HG03469 (cell line): ENCODE data around the gene RASGEF1C.

ENCODE experiments used
- ATAC-seq: cut with Tn5 transposase; IDR thresholded peaks from one replicate; pipeline ENCODE4 v1.9.1; 2021; ENCODE audit warnings: mild to moderate bottlenecking, moderate library complexity, moderate number of reproducible peaks; ENCODE audit not compliant: unreplicated experiment

The RASGEF1C gene

DNA sequence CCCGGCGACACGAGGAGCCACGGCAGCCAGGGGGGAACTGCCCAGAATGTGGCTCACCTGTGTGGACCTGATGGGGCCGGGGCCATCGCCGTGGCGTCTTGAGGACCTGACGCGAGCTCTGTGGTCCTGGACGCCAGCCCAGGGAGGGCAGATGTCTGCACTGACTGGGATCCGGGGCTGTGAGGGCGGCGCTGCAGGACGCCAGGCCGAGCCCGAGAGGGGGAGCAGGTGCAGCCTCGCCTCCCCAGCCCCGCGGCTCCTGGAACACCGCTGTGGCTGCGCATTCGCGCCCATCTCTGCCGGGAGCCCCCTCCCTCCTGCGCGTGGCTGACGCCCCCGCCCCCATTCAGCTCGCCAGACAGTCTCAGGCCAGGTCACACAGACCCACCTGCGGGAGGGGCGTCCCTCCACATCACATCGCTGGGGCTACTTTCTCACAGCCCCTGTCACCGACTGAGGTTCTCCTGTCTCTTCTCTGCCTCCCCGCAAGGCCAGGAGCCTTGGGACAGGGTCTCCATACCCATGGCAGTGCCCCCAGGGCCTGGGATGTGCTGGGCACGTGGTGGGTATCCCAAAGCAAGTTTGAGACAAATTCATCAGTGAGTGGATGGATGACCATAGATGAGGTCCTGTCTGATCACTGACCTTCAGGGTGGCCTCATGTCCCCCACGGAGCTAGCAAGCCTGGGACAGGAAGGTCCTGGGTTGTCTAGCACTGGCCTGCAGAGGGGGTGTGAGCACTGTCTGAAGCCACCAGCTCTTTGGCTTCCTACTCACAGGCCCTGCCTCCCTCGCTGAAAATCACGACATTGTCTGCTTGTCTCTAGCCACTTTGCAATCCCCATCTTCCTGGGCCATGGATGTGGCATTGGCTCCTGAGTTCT, 47.3 kb downstream of the RASGEF1C start:
- no peak for ATAC-seq

DNA sequence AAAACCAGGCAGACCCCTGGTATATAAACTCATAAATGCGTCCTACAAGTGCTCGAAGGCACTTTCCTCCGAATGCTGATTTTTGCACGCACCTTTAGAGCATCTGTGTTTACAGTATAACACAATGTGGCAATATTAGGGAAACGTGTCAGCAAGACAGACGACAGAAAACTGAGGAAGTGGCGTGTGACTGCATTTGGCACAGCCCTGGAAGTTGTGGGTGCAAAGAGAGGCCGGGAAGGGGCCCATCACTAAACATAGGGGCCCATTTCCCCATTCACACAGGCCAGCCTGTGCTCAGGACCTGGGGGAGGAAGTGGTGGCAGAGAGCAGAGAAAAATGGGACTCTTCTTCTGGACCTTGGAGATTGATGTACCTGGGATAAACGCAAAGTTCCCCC, 48.2 kb downstream of the RASGEF1C start:
- no peak for ATAC-seq

- no peak for ATAC-seq
These were observed 48.8 kb downstream of the RASGEF1C start for GRCh38 chr5:180160215-180160614.

DNA sequence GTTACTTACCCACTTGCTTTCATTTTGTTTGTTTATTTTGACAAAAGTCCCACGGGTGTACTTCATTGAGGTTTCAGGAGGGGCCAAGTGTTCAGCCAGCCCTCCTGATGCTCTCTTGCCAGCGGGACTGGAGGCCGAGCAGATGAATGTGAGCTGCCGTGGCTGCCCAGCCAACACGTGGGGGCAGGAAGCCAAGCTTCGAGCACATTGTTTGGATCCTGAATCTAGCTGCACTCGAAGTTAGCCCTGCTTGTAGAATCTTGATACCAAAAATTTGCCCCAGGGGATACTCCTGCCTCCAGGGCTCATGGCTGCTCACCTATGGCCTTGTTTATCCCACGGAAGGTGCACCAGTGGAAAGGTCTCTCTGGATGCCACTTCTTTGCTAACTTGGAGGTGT, 49.3 kb downstream of the RASGEF1C start:
- no peak for ATAC-seq

- ATAC-seq = no peak
These were observed 51.1 kb downstream of the RASGEF1C start for GRCh38 chr5:180157866-180158265.

DNA sequence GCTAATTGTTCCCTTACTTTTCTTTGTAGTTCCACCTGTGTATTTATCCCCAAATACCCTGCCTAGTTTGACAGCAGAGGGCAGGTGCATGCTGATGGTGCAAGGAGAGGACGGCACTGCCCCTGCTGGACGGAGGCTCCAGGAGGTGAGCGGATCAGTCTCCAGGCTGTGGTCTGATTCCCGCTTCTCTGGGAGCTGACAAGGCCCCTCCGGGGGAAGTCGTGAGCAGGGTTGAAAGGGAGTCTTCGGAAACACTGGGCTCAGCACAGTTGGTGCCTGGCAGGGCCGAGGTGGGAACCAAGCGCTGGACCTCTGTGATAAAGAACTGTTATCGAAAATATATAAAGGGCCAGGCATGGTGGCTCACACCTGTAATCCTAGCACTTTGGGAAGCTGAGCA, 52.9 kb downstream of the RASGEF1C start:
- ATAC-seq = no peak

GRCh38 chr5:180155365-180155926, 53.6 kb downstream of the RASGEF1C start:
- no peak for ATAC-seq

DNA sequence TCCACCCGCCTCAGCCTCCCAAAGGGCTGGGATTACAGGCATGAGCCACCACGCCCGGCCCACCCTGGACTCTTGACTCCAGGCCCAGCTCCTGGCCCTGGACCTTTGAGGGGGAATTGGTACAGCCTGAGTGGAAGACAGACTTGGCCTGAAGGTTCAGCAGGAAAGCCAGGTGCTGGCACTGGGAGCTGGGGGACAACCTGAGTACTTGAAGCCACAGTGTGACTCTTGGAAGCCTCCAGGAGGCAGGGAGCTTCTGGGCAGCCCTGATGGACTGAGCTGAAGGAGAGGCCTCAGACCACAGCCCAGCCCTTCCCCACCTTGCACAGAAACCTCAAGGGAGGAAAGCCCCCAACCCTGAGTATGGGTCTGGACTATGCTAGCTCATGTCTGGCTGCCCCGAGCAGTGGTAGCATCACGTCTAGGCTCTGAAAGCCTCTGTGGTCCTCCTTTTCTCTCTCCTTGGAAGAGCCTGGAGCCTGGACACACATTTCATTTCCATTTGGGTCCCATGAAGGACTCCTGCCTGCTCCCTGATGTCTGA, 54.1 kb downstream of the RASGEF1C start:
- no peak for ATAC-seq

- no peak for ATAC-seq
These were observed 55.0 kb downstream of the RASGEF1C start for GRCh38 chr5:180153991-180154390.

DNA sequence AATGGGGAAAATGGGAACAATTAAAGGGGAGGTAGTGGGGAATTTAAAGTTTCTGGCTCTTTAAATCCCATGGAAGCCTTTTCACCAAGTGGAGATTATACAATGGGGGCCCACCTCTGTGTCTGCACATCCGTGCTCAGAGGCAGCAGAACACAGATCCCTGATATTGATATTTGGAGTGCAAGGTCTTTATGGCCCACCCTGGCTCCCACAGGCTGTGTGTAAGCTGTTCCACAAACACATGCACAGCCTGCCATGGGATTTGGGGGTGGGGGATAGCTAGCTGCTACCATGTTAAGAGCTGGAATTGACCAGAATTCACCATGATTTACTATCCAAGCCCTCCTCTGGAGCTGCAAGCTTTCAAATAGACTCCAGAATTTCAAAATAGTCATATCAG, 55.9 kb downstream of the RASGEF1C start:
- no peak for ATAC-seq

- no peak for ATAC-seq
These were observed 65.2 kb downstream of the RASGEF1C start for GRCh38 chr5:180143656-180144364.

GRCh38 chr5:180142824-180143610, 66.0 kb downstream of the RASGEF1C start:
- no peak for ATAC-seq

DNA sequence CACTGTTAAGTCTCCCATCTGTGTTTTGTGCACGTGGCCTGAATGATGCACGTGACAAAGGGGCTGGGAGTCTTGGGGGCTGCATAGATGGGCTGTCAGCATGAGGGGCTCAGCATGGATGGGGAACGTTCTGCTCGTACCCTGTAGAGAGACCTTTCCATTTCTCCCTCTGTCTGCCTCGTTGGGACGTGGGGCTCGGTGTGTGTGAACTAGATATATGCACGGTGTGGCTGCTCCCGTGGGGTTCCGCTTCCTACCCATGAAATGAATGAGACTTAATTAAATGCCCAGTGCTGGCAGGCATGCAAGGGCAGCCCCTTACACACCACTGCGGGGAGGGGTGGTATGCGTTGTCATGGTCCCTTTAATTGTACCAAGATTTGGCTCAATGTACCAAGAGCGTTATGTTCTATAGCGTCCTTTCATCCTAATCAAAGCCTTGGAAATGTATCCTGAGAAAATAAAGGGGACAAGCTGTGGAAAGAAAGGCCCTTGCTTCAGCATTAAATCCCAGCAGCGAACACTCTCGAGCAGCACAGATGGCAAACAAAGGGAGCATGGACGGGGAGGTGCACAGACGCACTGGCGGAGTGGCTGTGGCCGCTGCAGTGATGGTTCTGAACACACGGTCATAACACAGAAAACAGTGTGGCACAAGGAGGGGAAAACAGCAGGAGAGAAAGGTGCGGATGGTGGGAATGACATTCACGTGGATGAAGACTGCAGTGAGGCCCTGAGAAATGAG, 66.8 kb downstream of the RASGEF1C start:
- no peak for ATAC-seq

DNA sequence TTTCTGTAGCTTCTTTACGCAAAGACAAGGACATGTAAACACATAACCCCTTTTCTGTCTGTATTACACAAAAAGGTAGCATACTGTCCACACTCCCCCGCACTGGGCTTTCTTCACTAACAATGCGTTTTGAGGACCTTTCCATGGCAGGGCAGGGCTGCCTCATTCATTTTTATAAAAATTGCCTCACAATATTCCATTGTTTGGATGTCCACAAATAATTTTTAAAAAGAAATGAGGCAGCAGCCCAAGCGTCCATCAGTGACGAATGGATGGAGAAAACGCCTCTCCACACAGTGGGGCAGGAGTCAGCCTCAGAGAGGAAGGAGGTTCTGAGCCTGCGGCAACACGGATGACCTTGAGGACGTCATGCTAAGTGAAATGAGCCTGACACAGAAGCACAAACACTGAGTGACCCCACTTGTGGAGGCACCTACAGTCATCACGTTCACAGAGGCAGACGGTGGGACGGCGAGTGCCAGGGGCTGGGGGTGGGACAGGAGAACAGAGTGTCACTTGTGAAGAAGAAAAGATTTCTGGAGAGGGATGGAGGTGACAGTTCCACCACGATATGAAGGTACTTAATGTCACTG, 67.8 kb downstream of the RASGEF1C start:
- ATAC-seq = no peak

GRCh38 chr5:180140571-180140970, 68.4 kb downstream of the RASGEF1C start:
- ATAC-seq = no peak

DNA sequence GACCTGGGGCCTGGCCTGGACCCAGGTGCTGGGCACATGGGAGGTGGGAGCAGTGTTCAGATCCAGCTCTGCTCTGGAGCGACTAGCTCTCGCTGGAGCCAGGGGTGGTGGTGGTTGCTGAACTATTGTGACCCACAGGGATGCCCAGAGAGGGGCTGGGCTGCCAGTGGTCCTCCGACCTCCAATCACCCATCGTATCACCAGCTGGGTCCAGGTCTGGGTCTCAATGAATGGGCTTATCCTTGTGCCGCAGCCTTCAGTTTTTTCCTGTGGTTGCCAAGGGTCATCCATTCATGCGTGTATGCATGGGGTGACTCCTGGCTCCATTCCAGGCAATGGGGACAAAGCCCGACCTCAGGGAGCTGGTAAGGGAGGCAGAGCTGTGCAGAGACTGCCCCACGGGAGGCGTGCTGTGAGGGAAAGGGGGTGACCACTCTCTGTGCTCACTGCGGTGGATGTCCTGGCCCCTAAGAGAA, 68.9 kb downstream of the RASGEF1C start:
- ATAC-seq = no peak

GRCh38 chr5:180139731-180140055, 69.3 kb downstream of the RASGEF1C start:
- no peak for ATAC-seq

DNA sequence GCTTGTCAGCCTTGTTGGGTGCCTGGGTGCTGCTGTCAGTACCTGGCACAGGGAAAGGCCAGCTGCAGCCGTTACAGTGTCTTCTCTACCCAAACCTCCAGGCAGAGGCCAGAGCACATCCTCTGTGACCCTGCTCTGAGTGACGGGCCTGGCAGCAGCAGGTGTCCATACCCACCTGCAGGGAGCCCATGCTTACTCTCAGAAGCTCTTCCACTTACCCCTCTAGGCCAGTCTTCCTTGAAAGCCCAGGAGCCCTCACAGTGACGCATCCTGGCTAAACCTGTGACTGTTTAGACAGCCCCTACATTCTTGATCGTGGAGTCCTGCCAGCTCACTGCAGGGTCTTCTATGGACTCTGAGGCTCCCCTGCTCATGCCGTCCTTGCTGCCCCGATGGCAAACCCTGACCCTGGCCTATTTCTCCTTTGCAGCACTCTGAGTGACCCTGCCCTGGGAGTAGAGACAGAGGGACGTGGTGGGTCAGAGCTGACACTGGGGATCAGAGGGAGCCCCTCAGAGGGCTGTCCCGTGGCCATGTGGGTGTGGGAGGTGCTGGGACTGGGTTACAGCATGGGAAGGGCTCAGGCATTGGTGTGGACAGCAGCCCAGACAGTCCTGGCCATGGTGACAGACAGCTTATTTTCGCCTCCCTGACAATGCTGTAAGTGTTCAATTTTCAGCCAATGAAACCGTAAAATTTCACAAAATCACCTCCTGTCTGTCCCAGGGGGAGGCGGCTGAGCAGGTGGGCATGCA, 69.9 kb downstream of the RASGEF1C start:
- no peak for ATAC-seq
